CD4-positive, alpha-beta T cell (primary cell): Measurements from ENCODE around the gene METRNL. TPM values are rescaled to one million over a fixed set of nuclear protein-coding genes. Genes with fewer than 3 reads are reported as not detected.

Experiments used
- ATAC-seq: fragments of 200-7000 bp; cut with Tn5 transposase; one replicate; pipeline ENCODE4 v1.10.0; 2022; ENCODE audit warnings: mild to moderate bottlenecking; ENCODE audit not compliant: poor library complexity
- CTCF ChIA-PET: fragments of 350-600 bp; sonication (Branson Sonifier 250); formaldehyde crosslinking; loops from one replicate; lab custom pipeline; 2021; ENCODE audit warnings: antibody characterized with exemption, inconsistent platforms; lab: Charles Lee
- POLR2A ChIA-PET: fragments of 350-600 bp; sonication (Branson Sonifier 250); formaldehyde crosslinking; loops from one replicate; lab custom pipeline; 2021; ENCODE audit warnings: antibody characterized with exemption, inconsistent platforms; lab: Charles Lee
- DNase-seq, 14 experiments: peaks; one replicate each; pipeline ENCODE4 v3.0.0-alpha.2; 2013 to 2020; ENCODE audit warnings: mixed read lengths in 2 of 14
- H3K27ac ChIP-seq, 2 donors: one replicate each; pipeline versions ENCODE4 v1.5.1 to v1.7.0; 2013; ENCODE audit warnings: low read length in 2 of 2, low read depth in 1 of 2, mild to moderate bottlenecking in 1 of 2
- H3K27me3 ChIP-seq, 2 experiments: 1 replicate in 1 of 2; 2 replicates in 1 of 2; pipeline versions ENCODE4 v1.6.1 to v1.7.0; 2013; ENCODE audit warnings: low read length in 2 of 2, control low read depth in 1 of 2, mild to moderate bottlenecking in 1 of 2, moderate library complexity in 1 of 2; ENCODE audit not compliant: insufficient read depth in 2 of 2, control insufficient read depth in 1 of 2
- H3K36me3 ChIP-seq: one replicate; pipeline ENCODE4 v1.6.1; 2013; ENCODE audit warnings: low read length, control low read depth; ENCODE audit not compliant: insufficient read depth
- H3K4me1 ChIP-seq: one replicate; pipeline ENCODE4 v1.6.1; 2013; ENCODE audit warnings: low read length, control low read depth; ENCODE audit not compliant: insufficient read depth
- H3K4me3 ChIP-seq: one replicate; pipeline ENCODE4 v1.5.1; 2013; ENCODE audit warnings: mild to moderate bottlenecking, low read length, moderate library complexity
- H3K9me3 ChIP-seq, 2 experiments: 1 replicate in 1 of 2; 2 replicates in 1 of 2; pipeline versions ENCODE4 v1.6.1 to v1.7.0; 2013; ENCODE audit warnings: low read length in 2 of 2, mild to moderate bottlenecking in 2 of 2, control low read depth in 1 of 2, moderate library complexity in 1 of 2; ENCODE audit not compliant: control insufficient read depth in 1 of 2, insufficient read depth in 1 of 2
- H3K27ac Mint-ChIP-seq: one replicate; pipeline ENCODE4 v1.8.0; 2020; ENCODE audit warnings: mixed read lengths
- H3K27me3 Mint-ChIP-seq: one replicate; pipeline ENCODE4 v1.8.0; 2021; ENCODE audit warnings: mixed read lengths
- H3K36me3 Mint-ChIP-seq: one replicate; pipeline ENCODE4 v1.8.0; 2021; ENCODE audit warnings: low read depth, mixed read lengths
- H3K4me1 Mint-ChIP-seq: one replicate; pipeline ENCODE4 v1.8.0; 2021; ENCODE audit warnings: low read depth, mixed read lengths
- H3K4me3 Mint-ChIP-seq: one replicate; pipeline ENCODE4 v1.8.0; 2020; ENCODE audit warnings: mild to moderate bottlenecking, mixed read lengths
- H3K9me3 Mint-ChIP-seq: one replicate; pipeline ENCODE4 v1.8.0; 2020; ENCODE audit warnings: mixed read lengths
- CTCF ChIP-seq: fragments of 200-600 bp; IDR thresholded peaks from one replicate; pipeline ENCODE4 v1.8.0; 2022; ENCODE audit warnings: antibody characterized with exemption, mild to moderate bottlenecking
- intact Hi-C, 2 experiments: fragments of 100-400 bp; cut with DNase I in 1 of 2; cut with micrococcal nuclease in 1 of 2; formaldehyde crosslinking; loops; one replicate each; pipeline versions ENCODE4 v1.15.1 to v1.9.0; 2023 to 2025; cut with DNase I, micrococcal nuclease
- total RNA-seq, 174 experiments: library from RNA in 2 of 174; stranded (reverse) in 2 of 174; gene quantifications; one replicate each; pipeline ENCODE4 v1.2.3 and lab custom pipeline; 2021 to 2026

Gene METRNL
- total RNA-seq, 2 experiments from 2014 or later: 24.5 to 26.9 TPM

DNA sequence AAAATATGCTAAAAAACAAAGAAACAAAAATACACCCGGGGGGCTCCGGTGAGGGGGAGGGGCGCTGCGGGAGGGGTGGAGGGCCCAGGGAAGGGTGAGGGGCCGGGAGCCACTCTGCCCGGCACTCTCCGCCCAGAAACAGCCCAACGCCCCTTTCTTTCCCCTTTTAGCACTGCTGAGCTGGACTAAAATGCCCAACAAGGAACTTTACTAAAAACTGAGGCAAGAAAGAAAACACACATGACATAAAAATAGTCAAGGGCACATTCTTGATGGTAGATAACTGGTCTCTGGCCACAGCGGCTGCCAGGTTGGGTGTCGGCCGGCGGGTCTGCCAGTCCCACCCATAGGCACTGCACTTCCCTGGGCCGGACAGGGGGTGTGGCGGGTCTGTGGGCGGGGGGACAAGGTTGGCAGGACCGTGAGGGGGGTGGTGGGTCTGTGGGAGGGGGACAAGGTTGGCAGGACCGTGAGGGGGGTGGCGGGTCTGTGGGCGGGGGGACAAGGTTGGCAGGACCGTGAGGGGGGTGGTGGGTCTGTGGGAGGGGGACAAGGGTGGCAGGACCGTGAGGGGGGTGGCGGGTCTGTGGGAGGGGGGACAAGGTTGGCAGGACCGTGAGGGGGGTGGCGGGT lies 20.9 kb downstream of the METRNL start:
- H3K4me3 ChIP-seq: no peak overlapping the region
- CTCF ChIA-PET: no interaction called here

DNA sequence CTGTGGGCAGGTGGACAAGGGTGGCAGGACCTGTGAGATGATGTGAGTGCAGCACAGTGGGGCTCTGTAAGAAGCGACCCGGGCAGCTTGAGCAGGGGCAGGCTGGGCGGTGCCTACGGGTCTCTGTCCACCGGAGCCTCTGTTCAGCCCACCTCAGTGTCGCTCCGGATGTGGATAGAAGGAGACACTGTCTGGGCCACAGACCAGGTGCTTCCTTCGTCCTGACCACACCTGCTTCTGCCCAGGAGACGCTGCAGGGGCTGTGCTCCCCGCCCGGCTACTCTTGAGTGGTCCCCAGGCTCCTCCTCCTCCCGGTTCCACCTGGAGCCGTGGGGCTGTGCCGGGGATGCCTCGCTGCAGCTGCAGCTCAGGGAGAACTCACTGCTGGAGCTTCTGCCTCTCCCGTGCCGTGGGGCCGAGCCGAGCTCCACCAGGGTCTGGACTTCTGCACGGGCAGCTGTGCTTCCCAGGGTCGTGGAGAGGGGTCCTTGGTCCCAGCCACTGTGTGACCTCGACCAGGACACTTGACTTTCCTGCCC lies 21.5 kb downstream of the METRNL start:
- Histone ChIP-seq H3K27me3 (peaks cover 28 to 30% of the 10 kb centered on the region in 2 experiments), H3K4me1 (peaks cover 18% of the 10 kb centered on the region), H3K27ac (no peak overlapping the region), H3K36me3 (no peaks in the 10 kb centered on the region), H3K4me3 (no peak overlapping the region), H3K9me3 (peaks cover 0 to 36% of the 10 kb centered on the region in 2 experiments)
- TF ChIP-seq CTCF: no peak
- CTCF ChIA-PET: no interaction called here
- H3K36me3 Mint-ChIP-seq: no peaks in the 10 kb centered on the region
- H3K9me3 Mint-ChIP-seq: no peaks in the 10 kb centered on the region
- no peak overlapping the region for H3K4me3 Mint-ChIP-seq
- H3K27ac Mint-ChIP-seq: no peak overlapping the region
- peaks cover 15% of the 10 kb centered on the region for H3K27me3 Mint-ChIP-seq
- peak in 1 of 14 experiments; percentile 41 for DNase-seq
- POLR2A ChIA-PET: no interaction called here
- no peak for ATAC-seq
- H3K4me1 Mint-ChIP-seq: no peaks in the 10 kb centered on the region
- intact Hi-C loops: no loop called here

More for the DNA sequence above, 20.9 kb downstream of the METRNL start:
- TF ChIP-seq CTCF: no peak
- Mint-ChIP-seq H3K9me3 (no peaks in the 10 kb centered on the region), H3K4me3 (no peak overlapping the region), H3K27me3 (peaks cover 11% of the 10 kb centered on the region), H3K36me3 (no peaks in the 10 kb centered on the region), H3K27ac (no peak overlapping the region), H3K4me1 (no peaks in the 10 kb centered on the region)
- ATAC-seq (no peak), DNase-seq (no peak)
- POLR2A ChIA-PET: no interaction called here
- H3K27me3 ChIP-seq: peaks cover 28 to 30% of the 10 kb centered on the region in 2 experiments
- peaks cover 3% of the 10 kb centered on the region for H3K36me3 ChIP-seq
- H3K27ac ChIP-seq: no peak overlapping the region
- H3K4me1 ChIP-seq: peaks cover 18% of the 10 kb centered on the region
- intact Hi-C loops: no loop called here
- H3K9me3 ChIP-seq: peaks cover 0 to 36% of the 10 kb centered on the region in 2 experiments

DNA sequence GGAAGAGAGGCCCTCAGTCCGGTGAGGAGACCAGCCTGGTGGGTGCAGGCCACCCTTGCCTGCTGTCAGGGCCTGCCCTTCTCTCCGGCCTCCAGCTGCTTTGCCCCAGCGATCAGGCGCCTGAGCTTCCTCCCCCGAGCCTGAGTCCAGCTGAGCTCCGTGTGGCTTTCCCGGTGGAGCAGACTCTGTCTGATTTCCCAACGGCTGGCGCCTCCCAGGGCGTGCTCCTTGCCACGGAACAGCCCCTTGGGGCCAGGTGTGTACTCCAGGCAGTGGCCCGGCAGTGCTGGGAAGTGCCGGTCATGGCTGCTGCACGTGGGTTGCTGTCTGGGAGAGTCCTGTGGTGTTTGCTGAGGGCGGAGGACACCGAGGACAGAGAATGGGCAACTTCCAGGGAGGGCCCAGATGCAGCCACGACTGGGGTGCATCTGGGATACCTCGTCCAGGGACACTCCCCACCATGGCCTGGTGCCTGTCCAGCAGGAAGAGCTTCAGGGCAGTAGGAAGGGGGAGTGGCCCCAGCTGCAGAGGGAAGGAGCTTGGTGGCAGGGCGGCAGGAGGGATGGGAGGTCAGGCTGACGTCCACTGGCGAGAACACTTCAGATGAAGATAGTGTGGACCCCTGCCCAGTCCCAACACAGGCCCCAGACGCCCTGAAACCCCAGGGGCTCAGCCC lies 22.5 kb downstream of the METRNL start:
- Histone ChIP-seq H3K9me3 (peaks cover 0 to 29% of the 10 kb centered on the region in 2 experiments), H3K4me1 (peaks cover 18% of the 10 kb centered on the region), H3K4me3 (no peak overlapping the region), H3K36me3 (no peaks in the 10 kb centered on the region), H3K27me3 (peaks cover 28 to 30% of the 10 kb centered on the region in 2 experiments), H3K27ac (no peak overlapping the region)
- no peaks in the 10 kb centered on the region for H3K9me3 Mint-ChIP-seq
- ChIA-PET CTCF (no interaction called here), POLR2A (no interaction called here)
- ATAC-seq (no peak), DNase-seq (no peak)
- no peak overlapping the region for H3K4me3 Mint-ChIP-seq
- H3K36me3 Mint-ChIP-seq: no peaks in the 10 kb centered on the region
- H3K27me3 Mint-ChIP-seq: peaks cover 25% of the 10 kb centered on the region
- no peak for TF ChIP-seq CTCF
- no peaks in the 10 kb centered on the region for H3K4me1 Mint-ChIP-seq
- intact Hi-C loops: no loop called here
- H3K27ac Mint-ChIP-seq: no peak overlapping the region
